HG03060 (cell line): ENCODE results near the gene ELP4.
"Not testable (repeated sequence)": the region's sequence is repeated elsewhere in the genome, so short reads cannot be mapped to it uniquely, and the experiment has no call there.

Experiments
- ATAC-seq: cut with Tn5 transposase; IDR thresholded peaks from one replicate; pipeline ENCODE4 v1.9.1; 2021; ENCODE audit warnings: low read depth, moderate number of reproducible peaks; ENCODE audit not compliant: unreplicated experiment

Gene ELP4

DNA sequence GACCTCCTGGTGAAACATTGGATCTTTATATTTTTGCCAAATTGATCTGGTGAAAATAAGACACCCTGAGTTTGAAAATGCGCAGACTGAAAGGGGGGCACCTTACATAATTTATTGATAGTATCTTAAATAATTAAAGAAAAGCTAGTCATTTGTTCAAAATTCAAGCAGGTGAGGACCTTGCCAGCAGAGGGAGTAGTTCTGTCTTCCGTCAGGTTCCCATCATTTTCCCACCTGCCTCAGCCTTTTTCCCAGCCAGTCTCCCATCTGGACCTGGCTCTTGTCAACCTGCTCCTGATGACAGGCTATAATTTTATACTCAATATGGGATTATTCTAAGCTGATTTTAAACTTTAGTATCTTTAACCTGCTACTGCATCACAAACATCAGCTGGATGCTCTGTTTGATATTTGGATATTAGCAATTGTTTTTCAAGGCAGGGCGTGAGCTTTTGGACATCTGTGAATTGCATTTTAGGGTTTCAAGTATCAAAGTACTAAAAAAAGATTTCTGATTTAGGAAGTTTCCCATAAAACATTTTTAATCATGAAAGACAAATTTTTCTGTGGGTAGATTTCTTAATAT is 132.0 kb downstream of the ELP4 start:
- ATAC-seq = no peak

- ATAC-seq = no peak
These were observed 134.3 kb downstream of the ELP4 start for GRCh38 chr11:31643857-31644256.

GRCh38 chr11:31645747-31646146 is 136.2 kb downstream of the ELP4 start:
- no peak for ATAC-seq

- no peak for ATAC-seq
These were observed 136.6 kb downstream of the ELP4 start for GRCh38 chr11:31646216-31646615.

GRCh38 chr11:31649129-31649966 is 139.8 kb downstream of the ELP4 start:
- ATAC-seq = no peak

GRCh38 chr11:31651208-31651607 is 141.6 kb downstream of the ELP4 start:
- no peak for ATAC-seq

- ATAC-seq = no peak
These were observed 142.3 kb downstream of the ELP4 start for GRCh38 chr11:31651822-31652221.

- ATAC-seq = no peak
These were observed 143.0 kb downstream of the ELP4 start for GRCh38 chr11:31652528-31652927.

DNA sequence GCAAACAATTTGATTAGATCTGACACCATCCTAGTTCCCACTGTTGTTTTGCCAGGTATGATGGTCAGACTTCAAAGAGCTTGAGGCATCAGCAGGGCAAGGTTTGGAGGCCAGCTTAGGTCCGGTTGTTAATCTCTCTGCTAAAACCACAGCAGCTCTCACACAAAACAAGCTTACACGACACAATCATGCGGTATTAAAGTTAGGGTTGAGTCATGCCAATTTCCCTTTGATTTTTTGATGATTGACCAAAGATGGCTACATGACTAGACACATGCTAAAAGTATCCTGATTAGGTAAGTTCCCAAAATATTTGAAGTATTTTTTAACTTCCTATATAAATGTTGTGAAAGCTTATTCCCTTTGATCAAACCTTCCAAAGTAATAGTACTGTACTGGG is 145.9 kb downstream of the ELP4 start:
- no peak for ATAC-seq

GRCh38 chr11:31656051-31656450 is 146.5 kb downstream of the ELP4 start:
- no peak for ATAC-seq

DNA sequence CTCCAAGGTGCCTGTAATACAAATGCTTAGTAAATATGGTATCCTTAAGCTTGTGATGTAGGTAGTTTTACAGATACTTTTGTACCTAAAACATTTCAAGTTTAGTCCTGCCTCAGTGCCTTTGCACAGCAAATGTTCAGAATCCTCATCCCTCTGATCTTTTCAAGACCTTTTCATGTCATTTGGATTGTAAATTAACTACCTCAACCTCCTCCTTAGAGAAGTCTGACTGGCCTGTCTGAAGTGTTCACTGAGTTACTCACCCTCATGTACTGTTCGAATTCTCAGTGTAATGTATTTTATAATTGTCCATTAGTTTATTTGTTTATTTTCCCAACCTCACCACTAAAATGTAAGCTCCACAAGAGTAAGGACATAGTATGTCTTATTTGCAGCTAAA is 147.5 kb downstream of the ELP4 start:
- no peak for ATAC-seq

DNA sequence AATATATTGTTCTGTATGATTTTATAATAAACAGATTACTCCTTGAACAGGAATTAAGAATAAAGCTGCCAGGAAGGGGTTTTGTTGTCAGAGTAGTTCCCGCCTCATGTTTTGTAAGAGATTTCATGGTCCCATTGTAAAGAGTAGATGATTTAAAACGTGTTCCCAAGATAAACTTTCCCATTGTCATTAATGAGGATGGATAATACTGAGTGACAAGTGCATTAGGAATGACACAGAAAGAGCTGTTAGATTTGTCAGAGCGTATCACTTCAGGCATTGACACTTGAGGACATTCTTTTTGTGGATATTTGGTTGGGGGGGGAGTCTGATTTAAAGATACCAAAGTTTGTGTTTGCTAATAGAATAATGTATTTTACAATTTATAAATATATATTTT is 154.6 kb downstream of the ELP4 start:
- no peak for ATAC-seq

- no peak for ATAC-seq
These were observed 155.4 kb downstream of the ELP4 start for GRCh38 chr11:31664954-31665353.

DNA sequence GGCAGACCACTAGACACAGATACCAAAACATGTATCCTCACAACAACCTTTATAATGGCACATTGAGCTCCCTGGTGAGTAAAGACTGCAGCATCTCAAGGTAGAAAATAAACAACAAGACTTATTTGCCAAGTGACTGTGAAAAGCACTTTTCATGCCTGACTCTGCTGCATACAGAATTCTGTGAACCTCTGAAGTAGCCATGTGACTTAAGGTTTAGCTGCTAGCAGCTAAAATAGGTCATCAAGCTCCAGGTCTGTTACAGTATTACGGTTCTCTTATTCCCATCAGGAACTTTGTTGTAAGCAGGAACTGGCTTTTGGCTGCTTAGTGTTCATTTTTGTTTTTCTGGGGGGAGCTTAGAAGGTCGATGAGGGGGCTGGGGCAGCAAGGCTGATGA is 162.1 kb downstream of the ELP4 start:
- ATAC-seq = no peak

- ATAC-seq = not testable (repeated sequence)
These were observed 163.5 kb downstream of the ELP4 start for GRCh38 chr11:31673108-31673507.

GRCh38 chr11:31676280-31676982 is 166.9 kb downstream of the ELP4 start:
- ATAC-seq = no peak

GRCh38 chr11:31680770-31681169 is 171.2 kb downstream of the ELP4 start:
- no peak for ATAC-seq

GRCh38 chr11:31687256-31687655 is 177.7 kb downstream of the ELP4 start:
- no peak for ATAC-seq

DNA sequence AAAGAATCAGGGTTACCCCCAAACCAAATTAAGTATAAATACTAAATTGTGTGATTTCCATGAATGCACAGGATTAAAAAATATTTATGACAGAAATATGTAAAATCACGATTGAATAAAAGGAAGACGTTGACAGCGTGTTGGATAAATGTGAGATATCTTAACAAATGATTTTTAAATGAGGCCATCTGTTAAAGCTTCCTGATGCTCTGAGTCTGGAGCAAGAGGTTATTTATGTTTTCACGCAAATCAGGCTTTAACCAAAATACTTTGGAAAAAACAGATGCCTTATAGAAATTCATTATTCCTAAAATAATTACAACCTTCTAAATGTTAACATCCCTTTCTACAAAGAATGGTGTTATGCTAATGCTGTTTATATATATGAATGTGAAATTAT is 178.3 kb downstream of the ELP4 start:
- no peak for ATAC-seq

DNA sequence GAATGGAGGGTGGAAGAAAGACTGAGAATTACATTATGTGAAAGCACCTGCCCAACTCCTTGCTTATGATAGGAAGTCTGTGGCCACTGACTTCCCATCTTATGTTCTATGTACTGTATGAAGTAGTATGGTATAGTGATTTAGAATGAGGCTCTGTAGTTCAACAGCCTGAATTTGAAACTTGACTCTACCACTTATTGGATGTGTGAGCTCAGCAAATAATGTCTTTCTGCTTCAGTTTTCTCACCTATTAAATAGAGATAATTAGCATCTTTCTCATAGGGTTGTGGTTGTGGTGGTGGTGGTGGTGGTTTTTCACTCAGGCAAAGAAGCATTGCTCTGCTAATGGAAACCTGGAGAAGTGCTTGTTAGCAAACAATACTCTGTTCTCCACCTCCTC is 180.0 kb downstream of the ELP4 start:
- no peak for ATAC-seq

DNA sequence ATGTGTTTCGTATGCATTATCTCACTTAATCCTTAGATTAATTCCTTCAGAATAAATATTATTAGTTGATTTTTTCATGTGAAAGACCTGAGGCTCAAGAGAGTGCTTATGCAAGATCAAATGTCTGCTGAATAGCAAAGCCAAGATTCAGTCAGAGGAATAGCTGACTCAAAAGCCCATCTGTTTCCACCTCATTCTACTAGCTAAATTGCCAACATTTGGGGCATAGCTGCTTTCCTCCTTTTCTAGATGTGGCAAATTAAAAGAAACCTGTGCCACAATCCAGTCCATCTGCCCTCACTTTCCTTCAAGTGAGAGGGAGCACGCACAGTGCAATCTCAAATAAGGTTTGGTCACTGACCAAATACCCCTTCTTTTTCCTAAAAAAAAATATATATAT is 180.5 kb downstream of the ELP4 start:
- ATAC-seq = no peak

DNA sequence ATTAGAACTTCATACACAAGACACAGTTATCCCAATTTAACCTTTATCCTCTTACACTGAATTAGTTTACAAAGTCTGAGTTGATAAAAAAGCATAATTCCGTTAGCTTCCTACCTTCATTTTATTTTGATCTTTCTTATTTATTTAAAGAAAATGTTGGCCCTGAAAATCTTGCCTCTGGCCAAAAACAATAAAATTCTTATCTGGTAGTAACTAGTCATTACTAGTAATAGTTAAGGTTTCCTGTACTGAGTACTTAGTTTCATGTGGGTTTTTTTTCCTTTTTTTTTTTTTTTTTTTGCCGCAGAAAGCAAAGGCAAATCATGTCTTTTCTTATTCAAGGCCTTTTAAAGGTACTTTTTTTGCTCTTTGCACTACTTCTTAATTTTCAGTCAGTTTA is 180.9 kb downstream of the ELP4 start:
- ATAC-seq = no peak
